Aorta (tissue), 5 donors: ENCODE measurements around the gene THBD. TPM values are rescaled to one million over a fixed set of nuclear protein-coding genes. Genes with fewer than 3 reads are reported as not detected.
A peak's percentile ranks its signal among the peaks of the same experiment; 100 is the strongest.

Experiments
- ATAC-seq: fragments of 200-7000 bp; cut with Tn5 transposase; one replicate; pipeline ENCODE4 v1.9.1; 2022; ENCODE audit warnings: moderate library complexity; ENCODE audit not compliant: low FRiP score
- DNase-seq, 2 donors: peaks; one replicate each; pipeline ENCODE4 v3.0.0-alpha.2; 2020
- H3K27ac ChIP-seq, 2 donors: one replicate each; pipeline ENCODE4 v1.5.1; 2013; ENCODE audit warnings: low read length in 2 of 2, mild to moderate bottlenecking in 2 of 2, moderate library complexity in 2 of 2, control low read depth in 1 of 2, inconsistent platforms in 1 of 2, low read depth in 1 of 2
- H3K27me3 ChIP-seq, 2 donors: one replicate each; pipeline ENCODE4 v1.6.1; 2013; ENCODE audit warnings: control low read depth in 1 of 2, low read length in 1 of 2, mild to moderate bottlenecking in 1 of 2, moderate library complexity in 1 of 2; ENCODE audit not compliant: insufficient read depth in 2 of 2, control insufficient read depth in 1 of 2
- H3K36me3 ChIP-seq, 2 donors: one replicate each; pipeline ENCODE4 v1.6.1; 2013; ENCODE audit warnings: control low read depth in 1 of 2, low read length in 1 of 2, mild to moderate bottlenecking in 1 of 2; ENCODE audit not compliant: insufficient read depth in 2 of 2, control insufficient read depth in 1 of 2
- H3K4me1 ChIP-seq, 2 donors: one replicate each; pipeline ENCODE4 v1.6.1; 2013; ENCODE audit warnings: low read length in 2 of 2, control low read depth in 1 of 2, mild to moderate bottlenecking in 1 of 2, moderate library complexity in 1 of 2; ENCODE audit not compliant: insufficient read depth in 2 of 2, control insufficient read depth in 1 of 2
- H3K4me3 ChIP-seq, 2 donors: one replicate each; pipeline ENCODE4 v1.5.1; 2013; ENCODE audit warnings: low read length in 2 of 2, control low read depth in 1 of 2, mild to moderate bottlenecking in 1 of 2
- H3K9me3 ChIP-seq: one replicate; pipeline ENCODE4 v1.6.1; 2013; ENCODE audit warnings: mild to moderate bottlenecking, low read length; ENCODE audit not compliant: control insufficient read depth
- WGBS, 2 donors: extraction: QIAGEN DNeasy Blood & Tissue Kit; methylation state at CpG; one replicate each; pipeline ENCODE4 v1.1.7; 2013; 5-methylcytosine and 5-hydroxymethylcytosine counted together
- intact Hi-C, 2 donors: fragments of 100-400 bp; cut with DNase I; formaldehyde crosslinking; loops; one replicate each; pipeline versions ENCODE4 v1.14.2 to v1.15.0; 2022
- long read RNA-seq, 2 donors: library from polyadenylated mRNA; unstranded; transcript quantifications; one replicate each; pipeline ENCODE4 v2.0.0, GENCODE V29; 2020 to 2021
- polyA plus RNA-seq, 2 donors: library from polyadenylated mRNA; stranded (reverse); fragments of 200-250 nt; gene quantifications; one replicate each; pipeline ENCODE4 v1.2.3, GENCODE V29; 2013
- total RNA-seq, 2 donors: library from RNA; stranded (reverse); fragmentation: NEBNext Ultra II Directional; extraction: Animal tissue kit (Norgen Biotek cat#: 25700); gene quantifications; one replicate each; pipeline ENCODE4 v1.2.1, GENCODE V29; 2021
- donor health status: healthy with polysubstance abuse.
- donor health status: Bipolar disorder and iron deficiency.
- donor health status: DM: no; HTN: no; CAD: no.
- donor health status: DM: no; HTN: no; CAD: no.
- donor health status: DM: yes; HTN: yes; CAD: no.

Gene THBD
- total RNA-seq = 10 to 100 TPM; 54.0 to 79.8 TPM
- polyA plus RNA-seq = 10 to 100 TPM in 1 of 2 donors, 1 to 10 TPM in 1; 8.5 to 53.3 TPM
- long read RNA-seq, donor 1, full-length matches to known transcripts = 204 of 204 reads
- long read RNA-seq, donor 1, partial matches to known transcripts = 0 of 204 reads
- long read RNA-seq, donor 1, other reads (novel, unspliced or antisense) = 0 of 204 reads
- long read RNA-seq, donor 2, full-length matches to known transcripts = 40 of 41 reads
- long read RNA-seq, donor 2, partial matches to known transcripts = 0 of 41 reads
- long read RNA-seq, donor 2, other reads (novel, unspliced or antisense) = 1 of 41 reads

- Histone ChIP-seq H3K27ac (peak within 1 kb of the TSS; percentile 11 to 84), H3K4me3 (peak within 1 kb of the TSS; percentile 41 to 59), H3K4me1 (no peaks in the 10 kb centered on the region), H3K9me3 (no peaks in the 10 kb centered on the region), H3K27me3 (no peaks in the 10 kb centered on the region), H3K36me3 (no peaks in the 10 kb centered on the region)
- intact Hi-C loops = loop anchor here (2.0 to 10.0 kb wide), 7 partner anchors 38 to 715 kb away; partner anchors contain the start of genes CD93 (in 1 of the 2) and NXT1 (in 1 of the 2)
- 0 to 1% methylated on average over 76 to 79 of the region's 79 CpGs for WGBS, 2 donors
- ATAC-seq = peak; percentile 77
- DNase-seq = peak; percentile 93 to 94
Measured at GRCh38 chr20:23049201-23050075, at the start of gene THBD. THBD (minus strand) TSS chr20:23049672; CDS start chr20:23049504, 168 bp downstream.

DNA sequence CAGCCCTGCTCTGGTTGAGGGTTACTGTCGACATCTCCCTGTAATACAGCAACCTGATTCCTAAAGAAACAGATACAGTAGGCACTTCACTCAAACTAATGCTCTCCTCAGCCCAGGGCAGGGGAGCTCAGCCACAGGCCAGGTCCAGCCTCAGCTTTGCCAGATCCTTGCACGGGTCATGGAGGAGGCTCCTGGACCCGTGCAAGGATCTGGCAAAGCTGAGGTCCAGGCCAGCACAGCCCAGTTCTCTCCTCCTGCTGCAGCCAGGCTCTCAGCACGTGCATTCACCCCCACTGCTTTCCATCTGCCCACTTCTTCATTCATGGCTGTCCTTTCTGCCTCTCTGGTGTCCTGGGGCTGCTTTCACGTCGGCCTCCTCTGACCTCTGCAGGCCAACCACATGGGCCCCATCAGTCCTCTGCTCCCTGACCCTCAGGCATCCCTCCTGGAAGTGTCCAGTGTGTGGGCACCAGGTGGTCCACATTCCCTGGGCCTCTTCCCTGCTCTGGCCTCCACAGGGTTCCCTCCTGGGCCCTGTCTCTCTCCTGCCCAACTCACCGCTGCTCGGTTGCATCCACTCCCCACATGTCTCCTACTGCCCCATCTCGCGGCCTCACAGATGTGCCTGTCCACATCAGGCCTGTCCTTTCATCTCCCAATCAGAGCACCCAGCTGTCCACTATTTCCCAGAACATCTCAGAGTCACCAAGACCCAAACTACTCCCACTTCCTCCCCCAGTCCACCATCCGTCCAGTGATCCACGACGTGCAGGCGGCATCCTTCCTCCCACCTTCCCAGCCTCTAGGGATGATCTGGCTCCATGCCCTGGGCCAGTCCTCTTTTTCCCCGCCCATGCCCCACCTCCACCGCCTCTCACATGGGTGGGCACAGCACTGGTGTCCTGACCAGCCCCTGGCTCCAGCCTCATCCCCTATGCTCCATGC, 48.4 kb upstream of the THBD start:
- DNase-seq = no peak
- WGBS, 2 donors = 82 to 83% methylated on average over 16 of the region's 16 CpGs
- Histone ChIP-seq H3K36me3 (no peaks in the 10 kb centered on the region), H3K4me3 (no peak overlapping the region), H3K27me3 (no peaks in the 10 kb centered on the region), H3K4me1 (no peaks in the 10 kb centered on the region), H3K27ac (no peak overlapping the region), H3K9me3 (no peaks in the 10 kb centered on the region)
- ATAC-seq = no peak
- intact Hi-C loops = no loop called here

DNA sequence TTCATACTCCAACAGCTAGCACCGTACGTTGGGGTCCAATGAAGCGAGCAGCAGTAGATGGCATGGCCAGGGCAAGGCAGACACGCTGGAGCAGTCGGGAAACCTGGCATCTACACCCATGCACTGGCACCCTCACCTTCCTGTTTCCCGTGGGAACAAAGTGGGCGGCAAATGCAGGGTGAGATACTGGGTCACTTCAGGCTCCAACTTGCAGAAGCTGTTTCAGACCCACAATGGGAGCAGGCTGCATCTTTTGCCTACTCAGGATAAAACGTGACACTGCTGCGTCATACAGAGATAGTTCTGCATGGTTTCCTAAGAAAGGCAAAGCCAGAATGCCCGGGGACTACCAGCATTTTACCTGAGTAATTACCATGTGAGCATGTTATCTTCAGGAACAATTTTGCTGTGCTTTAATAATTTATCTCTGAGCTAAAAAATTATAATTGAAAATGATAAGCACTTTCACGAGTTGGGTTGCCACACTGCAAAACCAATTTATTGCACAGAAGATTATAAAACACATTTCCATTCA, 47.6 kb upstream of the THBD start:
- no peak for DNase-seq

DNA sequence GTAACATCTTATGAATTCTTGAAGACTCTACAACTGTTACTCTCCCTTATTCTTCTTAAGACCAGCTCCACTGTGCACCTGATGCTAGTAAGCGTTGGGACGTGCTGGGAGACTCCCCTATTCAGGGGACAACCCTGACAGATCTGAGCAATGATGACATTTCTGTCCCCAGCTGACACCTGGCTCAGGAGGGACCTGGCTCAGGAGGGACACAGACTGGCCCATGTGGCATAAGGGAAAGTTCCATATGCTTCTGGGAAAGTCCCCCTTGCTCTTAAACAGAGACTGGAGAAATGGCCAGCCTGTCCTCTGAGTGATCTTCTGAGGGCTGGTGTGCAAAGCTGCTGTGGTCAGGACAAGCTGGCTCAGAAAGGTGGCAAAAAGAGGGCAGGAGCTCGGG, 46.6 kb upstream of the THBD start:
- DNase-seq = no peak
- H3K4me3 ChIP-seq = no peak overlapping the region
- no peak for ATAC-seq
- H3K27ac ChIP-seq = no peak overlapping the region
- WGBS, 2 donors = 96 to 97% methylated on average over 3 of the region's 3 CpGs
- intact Hi-C loops = no loop called here
- no peaks in the 10 kb centered on the region for H3K27me3 ChIP-seq
- no peaks in the 10 kb centered on the region for H3K36me3 ChIP-seq
- H3K4me1 ChIP-seq = no peaks in the 10 kb centered on the region
- H3K9me3 ChIP-seq = no peaks in the 10 kb centered on the region

More for the DNA sequence above, 47.6 kb upstream of the THBD start:
- no peaks in the 10 kb centered on the region for H3K4me1 ChIP-seq
- 47 to 49% methylated on average over 11 of the region's 11 CpGs for WGBS, 2 donors
- no peak for ATAC-seq
- intact Hi-C loops = no loop called here
- H3K4me3 ChIP-seq = no peak overlapping the region
- no peaks in the 10 kb centered on the region for H3K9me3 ChIP-seq
- H3K27ac ChIP-seq = no peak overlapping the region
- no peaks in the 10 kb centered on the region for H3K36me3 ChIP-seq
- H3K27me3 ChIP-seq = no peaks in the 10 kb centered on the region

- H3K4me1 ChIP-seq = no peaks in the 10 kb centered on the region
- no peak overlapping the region for H3K4me3 ChIP-seq
- intact Hi-C loops = no loop called here
- no peaks in the 10 kb centered on the region for H3K9me3 ChIP-seq
- no peak overlapping the region for H3K27ac ChIP-seq
- DNase-seq = no peak
- WGBS, 2 donors = 87 to 90% methylated on average over 3 of the region's 3 CpGs
- H3K27me3 ChIP-seq = no peaks in the 10 kb centered on the region
- H3K36me3 ChIP-seq = no peaks in the 10 kb centered on the region
- no peak for ATAC-seq
Measured at GRCh38 chr20:23095499-23095898, 46.0 kb upstream of the THBD start.

- DNase-seq (no peak), ATAC-seq (no peak)
- Histone ChIP-seq H3K4me1 (no peaks in the 10 kb centered on the region), H3K9me3 (no peaks in the 10 kb centered on the region), H3K4me3 (no peak overlapping the region), H3K27me3 (no peaks in the 10 kb centered on the region), H3K36me3 (no peaks in the 10 kb centered on the region), H3K27ac (no peak overlapping the region)
- intact Hi-C loops = no loop called here
- WGBS, 2 donors = 93 to 96% methylated on average over 8 of the region's 8 CpGs
Measured at GRCh38 chr20:23094927-23095326, 45.5 kb upstream of the THBD start.

DNA sequence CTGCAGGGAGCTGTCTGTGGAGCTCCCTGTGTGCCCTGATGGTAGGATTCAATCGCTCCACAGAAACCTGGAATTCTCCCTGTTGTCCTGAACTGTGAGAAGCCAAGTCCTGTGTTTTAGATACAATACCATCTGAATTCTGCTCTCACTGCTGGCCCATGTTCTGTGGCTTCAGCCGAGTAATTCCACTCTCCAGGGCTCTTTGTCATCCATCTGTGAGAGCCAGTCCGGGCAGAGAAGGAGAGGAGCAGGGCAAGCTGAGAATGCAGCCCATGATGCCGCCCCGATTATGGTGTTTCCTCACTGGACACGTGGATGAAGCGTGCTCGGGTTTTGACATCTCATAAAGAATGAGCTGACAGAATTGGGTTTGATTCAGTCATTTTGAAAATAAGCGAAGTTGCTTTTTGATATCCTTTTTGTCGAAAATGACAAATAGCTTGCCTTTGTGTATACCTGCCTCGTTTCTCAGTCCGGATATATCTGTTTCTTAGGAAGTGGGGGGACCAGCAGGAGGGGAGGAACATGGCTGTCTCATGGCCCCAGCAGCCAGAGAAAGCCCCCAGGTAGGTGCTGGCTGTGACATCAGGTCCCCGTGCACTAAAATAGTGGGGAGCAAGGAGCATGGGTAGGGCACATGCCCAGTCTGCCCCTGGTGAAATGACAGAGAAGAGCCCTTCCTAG, 44.9 kb upstream of the THBD start:
- DNase-seq (no peak), ATAC-seq (no peak)
- Histone ChIP-seq H3K4me1 (no peaks in the 10 kb centered on the region), H3K27ac (no peak overlapping the region), H3K27me3 (no peaks in the 10 kb centered on the region), H3K36me3 (no peaks in the 10 kb centered on the region), H3K4me3 (no peak overlapping the region), H3K9me3 (no peaks in the 10 kb centered on the region)
- intact Hi-C loops = no loop called here
- 87 to 88% methylated on average over 13 of the region's 13 CpGs for WGBS, 2 donors

DNA sequence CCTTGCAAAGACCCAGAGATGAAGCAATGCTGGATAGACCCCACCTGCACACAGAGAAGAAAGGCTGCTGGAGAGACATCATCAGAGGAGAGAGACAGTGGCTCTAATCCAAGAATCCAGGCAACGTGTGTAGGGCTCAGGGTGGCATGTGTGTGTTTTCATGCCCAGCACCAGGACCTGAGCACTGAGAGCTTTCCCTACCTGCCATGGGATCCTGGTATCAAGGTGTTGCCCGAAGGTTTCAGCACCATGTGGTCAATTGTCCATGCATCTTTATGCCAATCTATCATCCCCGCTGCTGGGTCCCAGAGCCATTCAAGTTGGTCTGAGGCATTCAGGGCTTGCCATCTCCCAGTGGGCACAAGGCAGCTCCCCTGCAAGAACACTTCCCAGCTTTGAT, 44.1 kb upstream of the THBD start:
- WGBS, 2 donors = 64 to 74% methylated on average over 3 of the region's 3 CpGs
- no peaks in the 10 kb centered on the region for H3K9me3 ChIP-seq
- H3K4me1 ChIP-seq = no peaks in the 10 kb centered on the region
- H3K36me3 ChIP-seq = no peaks in the 10 kb centered on the region
- ATAC-seq = no peak
- H3K4me3 ChIP-seq = no peak overlapping the region
- no peaks in the 10 kb centered on the region for H3K27me3 ChIP-seq
- intact Hi-C loops = no loop called here
- no peak for DNase-seq
- H3K27ac ChIP-seq = no peak overlapping the region
